Measurements from ENCODE around the gene LRRC7. TPM values are rescaled to one million over a fixed set of nuclear protein-coding genes. Genes with fewer than 3 reads are reported as not detected.

The LRRC7 gene
- polyA plus RNA-seq, 1 donor from 2014 or later = 141 TPM

- Histone ChIP-seq H3K9me2 (ENCODE audit: insufficient read depth, low read length) (no peaks in the 10 kb centered on the region), H3K36me3 (ENCODE audit: insufficient read depth, low read length) (no peaks in the 10 kb centered on the region), H3K9ac (ENCODE audit: low read length) (no peak overlapping the region), H4K20me1 (ENCODE audit: insufficient read depth) (no peaks in the 10 kb centered on the region), H3K4me3 (ENCODE audit: low read length) (no peak overlapping the region), H3K27me3 (ENCODE audit: insufficient read depth, low read depth, low read length) (no peaks in the 10 kb centered on the region), H3K4me2 (ENCODE audit: low read length) (no peak overlapping the region), H3K27ac (ENCODE audit: low read length) (no peak overlapping the region), H3F3A (ENCODE audit: insufficient read depth, low read length, poor library complexity, severe bottlenecking) (no peaks in the 10 kb centered on the region), H2AFZ (ENCODE audit: low read depth, low read length) (no peak overlapping the region), H3K79me2 (replicated peaks; ENCODE audit: insufficient read depth, low read length) (no peaks in the 10 kb centered on the region), H3K9me3 (ENCODE audit: low read length) (no peaks in the 10 kb centered on the region)
- TF ChIP-seq, protein P1, sequence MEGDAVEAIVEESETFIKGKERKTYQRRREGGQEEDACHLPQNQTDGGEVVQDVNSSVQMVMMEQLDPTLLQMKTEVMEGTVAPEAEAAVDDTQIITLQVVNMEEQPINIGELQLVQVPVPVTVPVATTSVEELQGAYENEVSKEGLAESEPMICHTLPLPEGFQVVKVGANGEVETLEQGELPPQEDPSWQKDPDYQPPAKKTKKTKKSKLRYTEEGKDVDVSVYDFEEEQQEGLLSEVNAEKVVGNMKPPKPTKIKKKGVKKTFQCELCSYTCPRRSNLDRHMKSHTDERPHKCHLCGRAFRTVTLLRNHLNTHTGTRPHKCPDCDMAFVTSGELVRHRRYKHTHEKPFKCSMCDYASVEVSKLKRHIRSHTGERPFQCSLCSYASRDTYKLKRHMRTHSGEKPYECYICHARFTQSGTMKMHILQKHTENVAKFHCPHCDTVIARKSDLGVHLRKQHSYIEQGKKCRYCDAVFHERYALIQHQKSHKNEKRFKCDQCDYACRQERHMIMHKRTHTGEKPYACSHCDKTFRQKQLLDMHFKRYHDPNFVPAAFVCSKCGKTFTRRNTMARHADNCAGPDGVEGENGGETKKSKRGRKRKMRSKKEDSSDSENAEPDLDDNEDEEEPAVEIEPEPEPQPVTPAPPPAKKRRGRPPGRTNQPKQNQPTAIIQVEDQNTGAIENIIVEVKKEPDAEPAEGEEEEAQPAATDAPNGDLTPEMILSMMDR (IDR thresholded peaks at IDR 0.05; ENCODE audit: poor library complexity, severe bottlenecking) = no peak
- TF ChIP-seq MXI1 (conservative IDR thresholded peaks at IDR 0.05; ENCODE audit: poor library complexity, severe bottlenecking) (no peak), REST (IDR thresholded peaks at IDR 0.05; ENCODE audit: borderline replicate concordance) (no peak), POLR2AphosphoS5 (IDR thresholded peaks at IDR 0.05) (no peak), RAD21 (conservative IDR thresholded peaks at IDR 0.05) (no peak), EP300 (conservative IDR thresholded peaks at IDR 0.05; ENCODE audit: poor library complexity, severe bottlenecking) (no peak), EZH2 (IDR thresholded peaks at IDR 0.05; ENCODE audit: borderline replicate concordance, insufficient read depth, low read length, poor library complexity, severe bottlenecking) (no peak), SMC3 (conservative IDR thresholded peaks at IDR 0.05; ENCODE audit: poor library complexity) (no peak)
Observed at GRCh38 chr1:69982992-69983391, 415.3 kb downstream of the LRRC7 start.

- Histone ChIP-seq H3K9ac (ENCODE audit: low read length) (no peak overlapping the region), H3K4me2 (ENCODE audit: low read length) (no peak overlapping the region), H3K36me3 (ENCODE audit: insufficient read depth, low read length) (no peaks in the 10 kb centered on the region), H2AFZ (ENCODE audit: low read depth, low read length) (no peak overlapping the region), H4K20me1 (ENCODE audit: insufficient read depth) (no peaks in the 10 kb centered on the region), H3K4me3 (ENCODE audit: low read length) (no peak overlapping the region), H3K9me2 (ENCODE audit: insufficient read depth, low read length) (no peaks in the 10 kb centered on the region), H3K27me3 (ENCODE audit: insufficient read depth, low read depth, low read length) (no peaks in the 10 kb centered on the region), H3F3A (ENCODE audit: insufficient read depth, low read length, poor library complexity, severe bottlenecking) (no peaks in the 10 kb centered on the region), H3K79me2 (replicated peaks; ENCODE audit: insufficient read depth, low read length) (no peaks in the 10 kb centered on the region), H3K27ac (ENCODE audit: low read length) (no peak overlapping the region), H3K9me3 (ENCODE audit: low read length) (no peaks in the 10 kb centered on the region)
- TF ChIP-seq POLR2AphosphoS5 (IDR thresholded peaks at IDR 0.05) = no peak
- TF ChIP-seq, protein P1 (IDR thresholded peaks at IDR 0.05; ENCODE audit: poor library complexity, severe bottlenecking) = no peak
- no peak for TF ChIP-seq MXI1 (conservative IDR thresholded peaks at IDR 0.05; ENCODE audit: poor library complexity, severe bottlenecking)
- no peak for TF ChIP-seq EZH2 (IDR thresholded peaks at IDR 0.05; ENCODE audit: borderline replicate concordance, insufficient read depth, low read length, poor library complexity, severe bottlenecking)
Observed at GRCh38 chr1:69985376-69985775, 417.7 kb downstream of the LRRC7 start.

Data from neural cell (in vitro differentiated cells).